CD4-positive, alpha-beta T cell treated with Interleukin-17A for 4 hours (primary cell): Measurements from ENCODE around the gene HOXC13.

Source experiments
- DNase-seq: peaks from one replicate; pipeline ENCODE4 v3.0.0-alpha.2; 2020; ENCODE audit warnings: mixed read lengths

Gene HOXC13

GRCh38 chr12:53971129-53971528 is 32.5 kb downstream of the HOXC13 start:
- DNase-seq: no peak

GRCh38 chr12:53971686-53972085 is 33.1 kb downstream of the HOXC13 start:
- DNase-seq: no peak

- DNase-seq: no peak
Measured at GRCh38 chr12:53972152-53972702, 33.6 kb downstream of the HOXC13 start.

- no peak for DNase-seq
Measured at GRCh38 chr12:53972722-53973235, 34.1 kb downstream of the HOXC13 start, which contains the start of gene HOXC11. HOXC11 (plus strand) TSS chr12:53973126; CDS start chr12:53973242, 116 bp downstream.

GRCh38 chr12:53973236-53974042 is 34.8 kb downstream of the HOXC13 start:
- peak; percentile 16 for DNase-seq

GRCh38 chr12:53974084-53975063 is 35.7 kb downstream of the HOXC13 start, which contains the start of gene HOTAIR:
HOTAIR (minus strand) TSS chr12:53974954.
- peak; percentile 47 for DNase-seq

GRCh38 chr12:53975064-53975471 is 36.4 kb downstream of the HOXC13 start:
- DNase-seq: no peak

- no peak for DNase-seq
Measured at GRCh38 chr12:53975479-53976152, 37.0 kb downstream of the HOXC13 start.

GRCh38 chr12:53976172-53976822 is 37.7 kb downstream of the HOXC13 start:
- no peak for DNase-seq

GRCh38 chr12:53976823-53977595 is 38.4 kb downstream of the HOXC13 start:
- no peak for DNase-seq

GRCh38 chr12:53977596-53978445 is 39.2 kb downstream of the HOXC13 start:
- no peak for DNase-seq

GRCh38 chr12:53978477-53979356 is 40.1 kb downstream of the HOXC13 start:
- no peak for DNase-seq

GRCh38 chr12:53980104-53980801 is 41.6 kb downstream of the HOXC13 start:
- no peak for DNase-seq

GRCh38 chr12:53980802-53981496 is 42.3 kb downstream of the HOXC13 start:
- no peak for DNase-seq

GRCh38 chr12:53981634-53982565 is 43.3 kb downstream of the HOXC13 start:
- DNase-seq: no peak
